GM19467 (cell line): Measurements from ENCODE around the gene KTN1.

ENCODE experiments used
- ATAC-seq: cut with Tn5 transposase; IDR thresholded peaks from one replicate; pipeline ENCODE4 v1.9.1; 2021; ENCODE audit warnings: mild to moderate bottlenecking, moderate library complexity; ENCODE audit not compliant: unreplicated experiment

The KTN1 gene

GRCh38 chr14:55609681-55610080, 29.7 kb downstream of the KTN1 start:
- no peak for ATAC-seq

GRCh38 chr14:55610713-55611370, 30.8 kb downstream of the KTN1 start:
- no peak for ATAC-seq

GRCh38 chr14:55611859-55612258, 31.9 kb downstream of the KTN1 start:
- ATAC-seq, result no peak

GRCh38 chr14:55614304-55614703, 34.3 kb downstream of the KTN1 start:
- ATAC-seq, result no peak

GRCh38 chr14:55620277-55620676, 40.3 kb downstream of the KTN1 start:
- no peak for ATAC-seq

GRCh38 chr14:55620981-55621380, 41.0 kb downstream of the KTN1 start:
- ATAC-seq, result no peak

GRCh38 chr14:55621391-55621790, 41.4 kb downstream of the KTN1 start:
- no peak for ATAC-seq

- no peak for ATAC-seq
Observed at GRCh38 chr14:55624913-55625312, 44.9 kb downstream of the KTN1 start.

GRCh38 chr14:55625481-55625880, 45.5 kb downstream of the KTN1 start:
- no peak for ATAC-seq

GRCh38 chr14:55626131-55626530, 46.1 kb downstream of the KTN1 start:
- no peak for ATAC-seq

GRCh38 chr14:55628426-55628825, 48.4 kb downstream of the KTN1 start:
- ATAC-seq, result no peak

GRCh38 chr14:55638665-55639064, 58.7 kb downstream of the KTN1 start:
- ATAC-seq, result no peak

- ATAC-seq, result no peak
Observed at GRCh38 chr14:55641290-55641689, 61.3 kb downstream of the KTN1 start.

GRCh38 chr14:55641954-55642353, 61.9 kb downstream of the KTN1 start:
- no peak for ATAC-seq

GRCh38 chr14:55645145-55645544, 65.1 kb downstream of the KTN1 start:
- no peak for ATAC-seq

GRCh38 chr14:55645845-55646832, 66.1 kb downstream of the KTN1 start:
- no peak for ATAC-seq

GRCh38 chr14:55650992-55651391, 71.0 kb downstream of the KTN1 start:
- no peak for ATAC-seq

GRCh38 chr14:55654243-55654642, 74.2 kb downstream of the KTN1 start:
- ATAC-seq, result no peak

- no peak for ATAC-seq
Observed at GRCh38 chr14:55661029-55661428, 81.0 kb downstream of the KTN1 start.

- ATAC-seq, result no peak
Observed at GRCh38 chr14:55662752-55663151, 82.7 kb downstream of the KTN1 start.

GRCh38 chr14:55665067-55665675, 85.2 kb downstream of the KTN1 start:
- no peak for ATAC-seq

GRCh38 chr14:55667801-55668200, 87.8 kb downstream of the KTN1 start:
- ATAC-seq, result no peak
